Measurements from ENCODE around the gene HSD11B2. TPM values are rescaled to one million over a fixed set of nuclear protein-coding genes. Genes with fewer than 3 reads are reported as not detected.

The HSD11B2 gene
- total and polyA plus RNA-seq, 10 donors, result 0.85 to 18.3 (median 4.2) TPM

DNA sequence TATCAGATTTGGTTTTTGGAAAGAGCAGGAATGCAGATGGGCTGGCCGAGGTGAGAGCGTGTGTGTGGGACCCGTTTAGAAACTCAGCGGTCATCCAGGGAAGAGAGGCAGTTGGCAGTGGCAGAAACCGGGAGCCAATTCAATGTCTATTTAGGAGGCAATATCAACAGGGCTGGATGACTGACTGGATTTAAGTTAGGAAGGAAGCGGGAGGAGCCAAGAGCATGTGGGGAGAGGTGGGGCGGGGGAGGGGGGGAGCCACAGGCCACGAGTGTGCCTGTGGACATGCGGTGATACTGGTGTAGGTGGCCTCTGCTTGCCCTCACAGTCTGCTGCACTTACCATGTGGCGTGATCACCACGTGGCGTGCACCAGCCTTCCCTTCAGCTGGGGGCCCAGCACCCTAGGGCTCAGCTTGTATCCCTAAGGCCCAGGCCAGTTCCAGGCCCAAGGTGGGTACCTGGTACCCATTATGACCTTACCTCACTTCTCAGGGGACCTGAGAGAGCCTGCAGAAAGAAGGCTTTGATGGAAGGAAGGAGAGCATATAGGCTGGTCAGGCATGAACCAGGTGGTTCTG is 26.9 kb upstream of the HSD11B2 start:
- H3K9me3 ChIP-seq, result no peaks in the 10 kb centered on the region
- DNase-seq, result no peak
- peaks cover 0 to 30% (median 15%) of the 10 kb centered on the region in 6 donors for H3K4me1 ChIP-seq
- intact Hi-C loops (cut with DNase I; ENCODE audit: low total_unique reads), result loop anchor here (10.0 kb wide), 1 partner anchor 139 kb away; no protein-coding TSS in a partner anchor
- no peaks in the 10 kb centered on the region for H3K36me3 ChIP-seq
- peaks cover 0 to 13% (median 0%) of the 10 kb centered on the region in 7 donors for H3K27me3 ChIP-seq (replicated peaks in 1 of 7)
- 51 to 77% (median 61%) methylated on average over 12 of the region's 12 CpGs for WGBS, 5 donors
- H3K4me3 ChIP-seq, result no peak overlapping the region
- peak overlapping the region in 2 of 8 donors; percentile 2 to 28 for H3K27ac ChIP-seq
- TF ChIP-seq, protein P1, sequence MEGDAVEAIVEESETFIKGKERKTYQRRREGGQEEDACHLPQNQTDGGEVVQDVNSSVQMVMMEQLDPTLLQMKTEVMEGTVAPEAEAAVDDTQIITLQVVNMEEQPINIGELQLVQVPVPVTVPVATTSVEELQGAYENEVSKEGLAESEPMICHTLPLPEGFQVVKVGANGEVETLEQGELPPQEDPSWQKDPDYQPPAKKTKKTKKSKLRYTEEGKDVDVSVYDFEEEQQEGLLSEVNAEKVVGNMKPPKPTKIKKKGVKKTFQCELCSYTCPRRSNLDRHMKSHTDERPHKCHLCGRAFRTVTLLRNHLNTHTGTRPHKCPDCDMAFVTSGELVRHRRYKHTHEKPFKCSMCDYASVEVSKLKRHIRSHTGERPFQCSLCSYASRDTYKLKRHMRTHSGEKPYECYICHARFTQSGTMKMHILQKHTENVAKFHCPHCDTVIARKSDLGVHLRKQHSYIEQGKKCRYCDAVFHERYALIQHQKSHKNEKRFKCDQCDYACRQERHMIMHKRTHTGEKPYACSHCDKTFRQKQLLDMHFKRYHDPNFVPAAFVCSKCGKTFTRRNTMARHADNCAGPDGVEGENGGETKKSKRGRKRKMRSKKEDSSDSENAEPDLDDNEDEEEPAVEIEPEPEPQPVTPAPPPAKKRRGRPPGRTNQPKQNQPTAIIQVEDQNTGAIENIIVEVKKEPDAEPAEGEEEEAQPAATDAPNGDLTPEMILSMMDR (IDR thresholded peaks at IDR 0.05 in 8 of 11, conservative IDR thresholded peaks at IDR 0.05 in 3 of 11), result no peak
- TF ChIP-seq POLR2A (IDR thresholded peaks at IDR 0.05), result no peak
- TF ChIP-seq POLR2AphosphoS5 (IDR thresholded peaks at IDR 0.05), result peak in 2 of 3 donors; percentile 24 to 27

DNA sequence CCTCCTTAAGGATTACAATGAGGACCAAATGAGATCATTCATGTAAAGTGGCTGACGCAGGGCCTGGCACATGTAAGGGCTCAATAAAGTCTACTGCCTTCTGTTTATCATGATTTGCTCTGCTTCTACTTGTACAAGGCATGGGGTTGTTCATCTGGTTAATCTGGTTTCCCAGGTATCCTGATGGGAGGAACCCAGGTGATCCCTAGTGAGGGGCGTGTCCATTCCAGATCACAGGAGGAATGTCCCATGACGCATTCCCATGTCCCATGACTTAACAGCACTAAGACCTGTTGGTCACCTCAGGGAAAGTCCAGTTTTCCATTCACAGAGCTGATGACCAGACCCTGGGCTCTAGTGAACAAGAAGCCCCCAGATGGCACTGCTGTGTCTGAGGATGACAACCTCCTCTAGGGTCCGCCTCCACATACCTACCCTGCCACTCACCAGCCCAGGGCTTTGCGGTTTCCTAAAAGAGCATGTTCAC is 26.1 kb upstream of the HSD11B2 start:
- Histone ChIP-seq H3K27me3 (replicated peaks in 1 of 7) (peaks cover 0 to 5% (median 0%) of the 10 kb centered on the region in 7 donors), H3K4me3 (no peak overlapping the region), H3K27ac (peak overlapping the region in 1 of 8 donors; percentile 28), H3K4me1 (peaks cover 0 to 23% (median 9%) of the 10 kb centered on the region in 6 donors), H3K9me3 (no peaks in the 10 kb centered on the region), H3K36me3 (no peaks in the 10 kb centered on the region)
- 83 to 94% (median 93%) methylated on average over 4 to 5 of the region's 5 CpGs for WGBS, 5 donors
- DNase-seq, result no peak
- intact Hi-C loops (cut with DNase I; ENCODE audit: low total_unique reads), result loop anchor here (10.0 kb wide), 1 partner anchor 140 kb away; no protein-coding TSS in a partner anchor
- TF ChIP-seq POLR2A (IDR thresholded peaks at IDR 0.05) (no peak), POLR2AphosphoS5 (IDR thresholded peaks at IDR 0.05) (no peak)
- TF ChIP-seq, protein P1 (IDR thresholded peaks at IDR 0.05 in 8 of 11, conservative IDR thresholded peaks at IDR 0.05 in 3 of 11), result no peak

DNA sequence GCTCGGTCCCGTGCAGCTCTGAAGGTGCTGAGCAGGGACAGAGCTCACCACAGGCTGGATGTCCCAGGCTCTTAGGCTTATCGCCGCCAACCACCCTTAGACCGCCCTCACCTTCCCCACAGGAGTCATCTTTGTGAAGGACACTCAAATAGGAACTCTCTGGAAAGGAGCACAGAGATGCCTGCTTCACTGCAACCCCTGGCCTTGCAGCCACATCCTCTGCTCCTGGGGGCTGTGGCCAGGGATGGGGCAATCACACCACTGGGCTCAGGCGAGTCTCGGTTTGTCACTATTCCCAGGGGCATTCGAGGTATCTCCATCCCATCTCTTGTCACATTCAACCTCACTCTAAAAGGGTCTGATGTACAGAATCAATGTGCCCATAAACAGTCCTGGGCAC is 25.6 kb upstream of the HSD11B2 start:
- intact Hi-C loops (cut with DNase I; ENCODE audit: low total_unique reads), result loop anchor here (10.0 kb wide), 1 partner anchor 141 kb away; no protein-coding TSS in a partner anchor
- Histone ChIP-seq H3K4me1 (peaks cover 0 to 21% (median 8%) of the 10 kb centered on the region in 6 donors), H3K4me3 (no peak overlapping the region), H3K9me3 (no peaks in the 10 kb centered on the region), H3K27ac (no peak overlapping the region), H3K36me3 (no peaks in the 10 kb centered on the region), H3K27me3 (replicated peaks in 1 of 7) (no peaks in the 10 kb centered on the region)
- WGBS, 5 donors, result 77 to 86% (median 79%) methylated on average over 7 to 8 of the region's 8 CpGs
- no peak for TF ChIP-seq POLR2AphosphoS5 (IDR thresholded peaks at IDR 0.05)
- TF ChIP-seq, protein P1 (IDR thresholded peaks at IDR 0.05 in 8 of 11, conservative IDR thresholded peaks at IDR 0.05 in 3 of 11), result no peak
- no peak for TF ChIP-seq POLR2A (IDR thresholded peaks at IDR 0.05)
- no peak for DNase-seq

Measured in spleen (tissue), 11 donors.